A549 (cell line): ENCODE measurements around the gene TOM1L2. TPM values are rescaled to one million over a fixed set of nuclear protein-coding genes. Genes with fewer than 3 reads are reported as not detected.
A peak's percentile ranks its signal among the peaks of the same experiment; 100 is the strongest.

Source experiments
- ATAC-seq, 2 experiments: fragments of 200-7000 bp in 1 of 2; fragments of >200 bp in 1 of 2; cut with Nextera tagmentation in 1 of 2; cut with Tn5 transposase in 1 of 2; 3 replicates each; pipeline versions ENCODE4 v1.8.0 to v1.9.1; 2018 to 2020; ENCODE audit warnings: mild to moderate bottlenecking in 1 of 2, moderate library complexity in 1 of 2
- CTCF ChIA-PET: fragments of 300-600 bp; sonication (Branson Sonifier 250); formaldehyde crosslinking; extraction: SDS; loops from one replicate; lab custom pipeline; 2021; ENCODE audit warnings: antibody characterized with exemption, inconsistent platforms; lab: Yijun Ruan, JAX
- POLR2A ChIA-PET: fragments of 350-600 bp; formaldehyde crosslinking; extraction: SDS; loops from one replicate; lab custom pipeline; 2021; ENCODE audit warnings: antibody characterized with exemption, inconsistent platforms; lab: Yijun Ruan, JAX
- DNase-seq, 2 experiments: peaks; one replicate each; pipeline versions ENCODE4 v3.0.0 to v3.0.0-alpha.2; 2011 to 2016; ENCODE audit warnings: low read depth in 1 of 2, low spot score in 1 of 2
- FAIRE-seq: peaks from 2 replicates; lab custom pipeline; 2011; peaks lifted over from hg19 to GRCh38; lab: Jason Lieb, UNC
- H3K27ac ChIP-seq, 2 experiments: fragments of >200 bp; sonication (Bioruptor Twin); formaldehyde crosslinking; 3 replicates each; pipeline ENCODE4 v1.5.1; 2016 to 2017
- H3K4me1 ChIP-seq: fragments of >200 bp; sonication (Bioruptor Twin); formaldehyde crosslinking; 3 replicates; pipeline ENCODE4 v1.6.1; 2016
- H3K4me2 ChIP-seq: fragments of >200 bp; sonication (Bioruptor Twin); formaldehyde crosslinking; 3 replicates; pipeline ENCODE4 v1.6.1; 2016
- H3K4me3 ChIP-seq: fragments of >200 bp; sonication (Bioruptor Twin); formaldehyde crosslinking; 3 replicates; pipeline ENCODE4 v1.5.1; 2016
- H3K9me3 ChIP-seq: fragments of >200 bp; sonication (Bioruptor Twin); formaldehyde crosslinking; 3 replicates; pipeline ENCODE4 v1.6.1; 2016
- CBX2 ChIP-seq: fragments of 200-600 bp; sonication (generic); IDR thresholded peaks from 2 replicates; pipeline ENCODE4 v1.6.1; 2016; ENCODE audit warnings: low read depth, mild to moderate bottlenecking, borderline replicate concordance
- CEBPB ChIP-seq, 2 experiments: fragments of >200 bp in 1 of 2; sonication (Bioruptor Twin) in 1 of 2; formaldehyde crosslinking in 1 of 2; IDR thresholded peaks; 2 replicates each; pipeline ENCODE4 v1.6.1; 2012 to 2016
- CHD2 ChIP-seq: fragments of 150-350 bp; IDR thresholded peaks from 2 replicates; pipeline ENCODE4 v1.6.1; 2014; ENCODE audit warnings: low read length; ENCODE audit not compliant: partially characterized antibody
- CTCF ChIP-seq: fragments of >200 bp; sonication (Bioruptor Twin); formaldehyde crosslinking; IDR thresholded peaks from 3 replicates; pipeline ENCODE4 v1.5.1; 2016
- EHF ChIP-seq: fragments of 250-450 bp; sonication (Bioruptor Pico); IDR thresholded peaks from 2 replicates; pipeline ENCODE4 v1.5.0; 2020; ENCODE audit warnings: mild to moderate bottlenecking
- EHMT2 ChIP-seq: fragments of 200-600 bp; sonication (generic); IDR thresholded peaks from 2 replicates; pipeline ENCODE4 v1.6.1; 2016; ENCODE audit warnings: antibody characterized with exemption, low read depth, mild to moderate bottlenecking, moderate library complexity
- ELK1 ChIP-seq: fragments of 150-350 bp; IDR thresholded peaks from 2 replicates; pipeline ENCODE4 v1.6.1; 2014; ENCODE audit warnings: low read depth, mild to moderate bottlenecking, low read length
- GATA3 ChIP-seq: IDR thresholded peaks from 2 replicates; pipeline ENCODE4 v1.6.1; 2012; ENCODE audit warnings: borderline replicate concordance
- HDAC2 ChIP-seq: fragments of 200-600 bp; sonication (generic); IDR thresholded peaks from 2 replicates; pipeline ENCODE4 v1.6.1; 2016
- HES2 ChIP-seq: fragments of >200 bp; sonication (Bioruptor Twin); formaldehyde crosslinking; IDR thresholded peaks from 2 replicates; pipeline ENCODE4 v1.6.1; 2016
- HOXA7 ChIP-seq: fragments of 250-450 bp; sonication (Bioruptor Pico); IDR thresholded peaks from 2 replicates; pipeline ENCODE4 v1.5.0; 2020; ENCODE audit warnings: mild to moderate bottlenecking, moderate library complexity
- HOXB13 ChIP-seq: fragments of 250-450 bp; sonication (Bioruptor Pico); IDR thresholded peaks from 2 replicates; pipeline ENCODE4 v1.5.0; 2020; ENCODE audit warnings: low read depth, mild to moderate bottlenecking, moderate library complexity
- JUN ChIP-seq, 2 experiments: fragments of >200 bp; sonication (Bioruptor Twin); formaldehyde crosslinking; IDR thresholded peaks; 2 replicates in 1 of 2; 3 replicates in 1 of 2; pipeline ENCODE4 v1.6.1; 2016 to 2017
- JUNB ChIP-seq: fragments of >200 bp; sonication (Bioruptor Twin); formaldehyde crosslinking; IDR thresholded peaks from 2 replicates; pipeline ENCODE4 v1.6.1; 2016
- MAX ChIP-seq: IDR thresholded peaks from 2 replicates; pipeline ENCODE4 v1.6.1; 2012
- MYC ChIP-seq: IDR thresholded peaks from 2 replicates; pipeline ENCODE4 v1.6.1; 2012; ENCODE audit warnings: mild to moderate bottlenecking, inconsistent platforms, low read length, improper control_type of control experiment, borderline replicate concordance
- NPAS2 ChIP-seq: fragments of 250-450 bp; sonication (Bioruptor Pico); IDR thresholded peaks from 2 replicates; pipeline ENCODE4 v1.8.0; 2022; ENCODE audit warnings: mild to moderate bottlenecking, moderate library complexity, borderline replicate concordance
- NR3C1 ChIP-seq: fragments of >200 bp; sonication (Bioruptor Twin); formaldehyde crosslinking; IDR thresholded peaks from 3 replicates; pipeline ENCODE4 v1.6.1; 2017
- PBX3 ChIP-seq: IDR thresholded peaks from 2 replicates; pipeline ENCODE4 v1.6.1; 2012
- PHF8 ChIP-seq: fragments of 200-600 bp; sonication (generic); IDR thresholded peaks from 2 replicates; pipeline ENCODE4 v1.6.1; 2016; ENCODE audit warnings: low read depth, mild to moderate bottlenecking, antibody characterized with exemption, moderate library complexity, borderline replicate concordance
- RCOR1 ChIP-seq: fragments of 150-350 bp; IDR thresholded peaks from 2 replicates; pipeline ENCODE4 v1.6.1; 2014; ENCODE audit warnings: antibody characterized with exemption, low read length, low read depth
- REST ChIP-seq: fragments of 200-600 bp; sonication (generic); IDR thresholded peaks from 2 replicates; pipeline ENCODE4 v1.6.1; 2016; ENCODE audit warnings: antibody characterized with exemption, mild to moderate bottlenecking, moderate library complexity
- RNF2 ChIP-seq: fragments of 200-600 bp; sonication (generic); IDR thresholded peaks from 2 replicates; pipeline ENCODE4 v1.6.1; 2016; ENCODE audit warnings: low read depth, mild to moderate bottlenecking, antibody characterized with exemption, moderate library complexity, borderline replicate concordance
- SMC3 ChIP-seq: fragments of >200 bp; sonication (Bioruptor Twin); formaldehyde crosslinking; IDR thresholded peaks from 3 replicates; pipeline ENCODE4 v1.6.1; 2018; ENCODE audit warnings: inconsistent platforms
- SREBF2 ChIP-seq: fragments of 450-650 bp; IDR thresholded peaks from 2 replicates; pipeline ENCODE4 v1.6.1; 2014; ENCODE audit warnings: mild to moderate bottlenecking, moderate library complexity
- TFCP2L1 ChIP-seq: fragments of 250-450 bp; sonication (Bioruptor Pico); IDR thresholded peaks from 2 replicates; pipeline ENCODE4 v1.5.0; 2021; ENCODE audit warnings: mild to moderate bottlenecking
- ZNF302 ChIP-seq: fragments of 250-450 bp; sonication (Bioruptor Pico); IDR thresholded peaks from 2 replicates; pipeline ENCODE4 v1.9.0; 2021; ENCODE audit warnings: inconsistent platforms, mild to moderate bottlenecking, moderate library complexity
- WGBS: methylation state at CpG from one replicate; pipeline ENCODE4 v1.1.6; 2017; ENCODE audit errors: missing lambda C conversion rate; 5-methylcytosine and 5-hydroxymethylcytosine counted together
- polyA plus RNA-seq, 4 experiments: library from polyadenylated mRNA; depleted of rRNA in 3 of 4; stranded (reverse); fragments of >200 nt; fragmentation: RNase III in 1 of 4; extraction: RNeasy Plus Mini Kit Qiagen cat#74134 plus additional on column Dnase treatment in 1 of 4; gene quantifications; 2 replicates in 3 of 4; 3 replicates in 1 of 4; pipeline ENCODE4 v1.2.3, GENCODE V29; 2011 to 2017

The TOM1L2 gene
- polyA plus RNA-seq, 2 of the 4 experiments (the other 2 are of a cell fraction): 19.2 to 24.7 TPM

GRCh38 chr17:18002171-18002570 is 30.0 kb upstream of the TOM1L2 start:
- Histone ChIP-seq H3K27ac (no peak overlapping the region), H3K4me2 (no peak overlapping the region), H3K4me1 (no peaks in the 10 kb centered on the region), H3K4me3 (no peak overlapping the region), H3K9me3 (no peaks in the 10 kb centered on the region)
- POLR2A ChIA-PET: no interaction called here
- DNase-seq (no peak), FAIRE-seq (no peak), ATAC-seq (no peak)
- TF ChIP-seq ELK1 (no peak), GATA3 (no peak), SMC3 (no peak), HOXA7 (CRISPR knock-in tag) (no peak), HDAC2 (no peak)
- CTCF ChIA-PET: interaction anchor here (0.6 to 4.7 kb wide), 9 partner anchors 9 to 111 kb away, joined by 3 to 24 read pairs (median 5); no protein-coding TSS in a partner anchor
- WGBS: 81% methylated on average over 2 of the region's 2 CpGs

- ChIA-PET POLR2A (no interaction called here), CTCF (interaction anchor here (1.0 to 4.7 kb wide), 4 partner anchors 7 to 41 kb away, joined by 3 to 24 read pairs (median 4); no protein-coding TSS in a partner anchor)
- no peak overlapping the region for H3K4me2 ChIP-seq
- no peaks in the 10 kb centered on the region for H3K9me3 ChIP-seq
- TF ChIP-seq EHMT2 (no peak), MAX (no peak), EHF (no peak), NPAS2 (CRISPR knock-in tag) (no peak), HOXB13 (no peak), PBX3 (no peak), NR3C1 (no peak), REST (no peak)
- H3K27ac ChIP-seq: no peak overlapping the region
- WGBS: 88% methylated on average over 8 of the region's 8 CpGs
- FAIRE-seq (no peak), DNase-seq (no peak), ATAC-seq (no peak)
- no peaks in the 10 kb centered on the region for H3K4me1 ChIP-seq
- H3K4me3 ChIP-seq: no peak overlapping the region
Measured at GRCh38 chr17:18000030-18000408, 27.8 kb upstream of the TOM1L2 start.

- no peaks in the 10 kb centered on the region for H3K9me3 ChIP-seq
- H3K4me3 ChIP-seq: no peak overlapping the region
- no peak overlapping the region for H3K27ac ChIP-seq
- no peak for FAIRE-seq
- 81% methylated on average over 9 of the region's 9 CpGs for WGBS
- DNase-seq: no peak
- CTCF ChIA-PET: interaction anchor here (1.0 to 3.5 kb wide), 2 partner anchors 34 to 35 kb away, joined by 4 to 20 read pairs; no protein-coding TSS in a partner anchor
- peak; percentile 45 to 52; a peak in 4 of 6 replicates for ATAC-seq
- no peak overlapping the region for H3K4me2 ChIP-seq
- peaks cover 2% of the 10 kb centered on the region; the same call in 1 of the 3 replicates for H3K4me1 ChIP-seq
- POLR2A ChIA-PET: no interaction called here
- no peak for TF ChIP-seq HES2
- TF ChIP-seq MYC: no peak
- TF ChIP-seq PHF8: no peak
- TF ChIP-seq CEBPB (IDR thresholded peaks at IDR 0.05): no peak
- no peak for TF ChIP-seq ZNF302 (CRISPR knock-in tag)
- TF ChIP-seq SMC3: no peak
- no peak for TF ChIP-seq TFCP2L1 (CRISPR knock-in tag)
- TF ChIP-seq RNF2: no peak
- TF ChIP-seq EHMT2: no peak
- no peak for TF ChIP-seq CBX2
- TF ChIP-seq CHD2: no peak
- no peak for TF ChIP-seq RCOR1
- no peak for TF ChIP-seq SREBF2
- no peak for TF ChIP-seq JUN (IDR thresholded peaks at IDR 0.05)
- no peak for TF ChIP-seq CTCF
- no peak for TF ChIP-seq JUNB
Measured at GRCh38 chr17:17999364-18000029, 27.3 kb upstream of the TOM1L2 start.
